CD4-positive, alpha-beta T cell (primary cell): ENCODE data around the gene DIS3L2. TPM values are rescaled to one million over a fixed set of nuclear protein-coding genes. Genes with fewer than 3 reads are reported as not detected.

ENCODE experiments used
- ATAC-seq: fragments of 200-7000 bp; cut with Tn5 transposase; one replicate; pipeline ENCODE4 v1.10.0; 2022; ENCODE audit warnings: mild to moderate bottlenecking; ENCODE audit not compliant: poor library complexity
- CTCF ChIA-PET: fragments of 350-600 bp; sonication (Branson Sonifier 250); formaldehyde crosslinking; loops from one replicate; lab custom pipeline; 2021; ENCODE audit warnings: antibody characterized with exemption, inconsistent platforms; lab: Charles Lee
- POLR2A ChIA-PET: fragments of 350-600 bp; sonication (Branson Sonifier 250); formaldehyde crosslinking; loops from one replicate; lab custom pipeline; 2021; ENCODE audit warnings: antibody characterized with exemption, inconsistent platforms; lab: Charles Lee
- DNase-seq, 14 experiments: peaks; one replicate each; pipeline ENCODE4 v3.0.0-alpha.2; 2013 to 2020; ENCODE audit warnings: mixed read lengths in 2 of 14
- H3K27ac ChIP-seq, 2 donors: one replicate each; pipeline versions ENCODE4 v1.5.1 to v1.7.0; 2013; ENCODE audit warnings: low read length in 2 of 2, low read depth in 1 of 2, mild to moderate bottlenecking in 1 of 2
- H3K27me3 ChIP-seq, 2 experiments: 1 replicate in 1 of 2; 2 replicates in 1 of 2; pipeline versions ENCODE4 v1.6.1 to v1.7.0; 2013; ENCODE audit warnings: low read length in 2 of 2, control low read depth in 1 of 2, mild to moderate bottlenecking in 1 of 2, moderate library complexity in 1 of 2; ENCODE audit not compliant: insufficient read depth in 2 of 2, control insufficient read depth in 1 of 2
- H3K36me3 ChIP-seq: one replicate; pipeline ENCODE4 v1.6.1; 2013; ENCODE audit warnings: low read length, control low read depth; ENCODE audit not compliant: insufficient read depth
- H3K4me1 ChIP-seq: one replicate; pipeline ENCODE4 v1.6.1; 2013; ENCODE audit warnings: low read length, control low read depth; ENCODE audit not compliant: insufficient read depth
- H3K4me3 ChIP-seq: one replicate; pipeline ENCODE4 v1.5.1; 2013; ENCODE audit warnings: mild to moderate bottlenecking, low read length, moderate library complexity
- H3K9me3 ChIP-seq, 2 experiments: 1 replicate in 1 of 2; 2 replicates in 1 of 2; pipeline versions ENCODE4 v1.6.1 to v1.7.0; 2013; ENCODE audit warnings: low read length in 2 of 2, mild to moderate bottlenecking in 2 of 2, control low read depth in 1 of 2, moderate library complexity in 1 of 2; ENCODE audit not compliant: control insufficient read depth in 1 of 2, insufficient read depth in 1 of 2
- H3K27ac Mint-ChIP-seq: one replicate; pipeline ENCODE4 v1.8.0; 2020; ENCODE audit warnings: mixed read lengths
- H3K27me3 Mint-ChIP-seq: one replicate; pipeline ENCODE4 v1.8.0; 2021; ENCODE audit warnings: mixed read lengths
- H3K36me3 Mint-ChIP-seq: one replicate; pipeline ENCODE4 v1.8.0; 2021; ENCODE audit warnings: low read depth, mixed read lengths
- H3K4me1 Mint-ChIP-seq: one replicate; pipeline ENCODE4 v1.8.0; 2021; ENCODE audit warnings: low read depth, mixed read lengths
- H3K4me3 Mint-ChIP-seq: one replicate; pipeline ENCODE4 v1.8.0; 2020; ENCODE audit warnings: mild to moderate bottlenecking, mixed read lengths
- H3K9me3 Mint-ChIP-seq: one replicate; pipeline ENCODE4 v1.8.0; 2020; ENCODE audit warnings: mixed read lengths
- intact Hi-C, 2 experiments: fragments of 100-400 bp; cut with DNase I in 1 of 2; cut with micrococcal nuclease in 1 of 2; formaldehyde crosslinking; loops; one replicate each; pipeline versions ENCODE4 v1.15.1 to v1.9.0; 2023 to 2025; cut with DNase I, micrococcal nuclease
- total RNA-seq, 174 experiments: library from RNA in 2 of 174; stranded (reverse) in 2 of 174; gene quantifications; one replicate each; pipeline ENCODE4 v1.2.3 and lab custom pipeline; 2021 to 2026
- TF ChIP-seq, protein P1 (sequence below): fragments of 200-600 bp; IDR thresholded peaks from one replicate; pipeline ENCODE4 v1.8.0; 2022; ENCODE audit warnings: antibody characterized with exemption, mild to moderate bottlenecking

DIS3L2 gene
- total RNA-seq, 2 experiments from 2014 or later, result 59.8 to 62.9 TPM

DNA sequence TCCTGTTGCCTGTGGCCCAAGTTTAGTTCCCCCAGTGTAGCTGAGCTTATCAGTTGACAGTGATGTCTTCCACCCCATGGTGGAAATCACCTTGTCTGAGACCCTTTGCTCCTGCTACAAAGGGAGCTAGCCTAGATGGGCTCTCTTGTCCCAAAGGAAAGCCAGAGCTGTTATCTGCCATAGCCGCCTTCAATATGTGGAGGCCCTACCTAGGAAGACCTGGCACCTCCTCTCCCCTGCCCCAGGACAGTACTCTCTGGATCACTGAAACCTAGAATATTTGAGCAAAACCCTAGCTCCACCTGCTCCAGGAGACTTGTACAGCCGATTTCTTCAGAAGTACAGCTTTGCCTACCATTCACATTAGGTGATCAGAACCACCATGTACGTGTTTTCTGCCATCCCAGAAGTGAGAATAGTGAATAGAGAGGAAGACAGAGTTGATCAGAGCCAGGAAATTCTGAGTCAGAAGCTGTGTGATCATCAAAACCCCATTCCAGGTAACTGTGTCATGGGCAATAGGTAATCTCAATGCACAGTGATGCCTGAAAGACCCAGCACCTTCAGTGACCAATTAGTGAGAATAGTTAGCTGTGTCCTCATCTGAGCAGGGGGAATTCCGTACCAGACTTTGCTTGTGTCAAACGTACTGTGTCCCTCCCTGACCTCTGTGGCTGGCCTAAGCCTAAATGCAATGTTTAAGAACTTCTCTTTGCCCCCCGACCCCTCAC is 278.6 kb downstream of the DIS3L2 start:
- H3K36me3 Mint-ChIP-seq, result peaks cover 32% of the 10 kb centered on the region
- CTCF ChIA-PET, result no interaction called here
- H3K27ac Mint-ChIP-seq, result no peak overlapping the region
- Histone ChIP-seq H3K4me3 (no peak overlapping the region), H3K36me3 (peaks cover 21% of the 10 kb centered on the region), H3K4me1 (peaks cover 11% of the 10 kb centered on the region), H3K9me3 (no peaks in the 10 kb centered on the region), H3K27ac (no peak overlapping the region), H3K27me3 (no peaks in the 10 kb centered on the region)
- DNase-seq (no peak), ATAC-seq (no peak)
- TF ChIP-seq, protein P1, sequence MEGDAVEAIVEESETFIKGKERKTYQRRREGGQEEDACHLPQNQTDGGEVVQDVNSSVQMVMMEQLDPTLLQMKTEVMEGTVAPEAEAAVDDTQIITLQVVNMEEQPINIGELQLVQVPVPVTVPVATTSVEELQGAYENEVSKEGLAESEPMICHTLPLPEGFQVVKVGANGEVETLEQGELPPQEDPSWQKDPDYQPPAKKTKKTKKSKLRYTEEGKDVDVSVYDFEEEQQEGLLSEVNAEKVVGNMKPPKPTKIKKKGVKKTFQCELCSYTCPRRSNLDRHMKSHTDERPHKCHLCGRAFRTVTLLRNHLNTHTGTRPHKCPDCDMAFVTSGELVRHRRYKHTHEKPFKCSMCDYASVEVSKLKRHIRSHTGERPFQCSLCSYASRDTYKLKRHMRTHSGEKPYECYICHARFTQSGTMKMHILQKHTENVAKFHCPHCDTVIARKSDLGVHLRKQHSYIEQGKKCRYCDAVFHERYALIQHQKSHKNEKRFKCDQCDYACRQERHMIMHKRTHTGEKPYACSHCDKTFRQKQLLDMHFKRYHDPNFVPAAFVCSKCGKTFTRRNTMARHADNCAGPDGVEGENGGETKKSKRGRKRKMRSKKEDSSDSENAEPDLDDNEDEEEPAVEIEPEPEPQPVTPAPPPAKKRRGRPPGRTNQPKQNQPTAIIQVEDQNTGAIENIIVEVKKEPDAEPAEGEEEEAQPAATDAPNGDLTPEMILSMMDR, result no peak
- H3K4me1 Mint-ChIP-seq, result peaks cover 29% of the 10 kb centered on the region
- no peaks in the 10 kb centered on the region for H3K27me3 Mint-ChIP-seq
- POLR2A ChIA-PET, result no interaction called here
- intact Hi-C loops, result loop anchor here in 1 of 2 experiments (10.0 kb wide), 1 partner anchor 85 kb away; no protein-coding TSS in a partner anchor
- no peak overlapping the region for H3K4me3 Mint-ChIP-seq
- no peaks in the 10 kb centered on the region for H3K9me3 Mint-ChIP-seq

DNA sequence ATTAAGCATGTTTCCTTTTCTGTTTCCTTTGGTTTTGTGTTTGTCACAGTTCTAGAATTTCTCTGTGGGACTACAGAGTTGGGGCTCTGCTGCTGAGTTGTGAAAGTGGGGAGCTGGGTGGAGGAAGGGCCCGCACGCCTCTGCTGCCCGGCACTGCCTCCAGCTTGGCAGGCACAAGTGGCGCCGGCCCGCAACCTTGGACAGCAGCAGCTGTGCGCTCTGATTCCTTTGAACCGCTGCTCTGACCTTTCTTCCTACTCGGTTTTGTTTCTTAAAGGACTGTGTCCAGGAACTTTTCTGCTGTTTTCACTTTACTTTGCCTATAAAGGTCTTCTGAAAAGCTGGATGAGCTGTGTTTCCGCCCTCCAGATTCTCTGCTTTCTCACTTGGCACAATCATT is 279.4 kb downstream of the DIS3L2 start:
- H3K4me1 Mint-ChIP-seq, result peaks cover 25% of the 10 kb centered on the region
- DNase-seq, result no peak
- no peaks in the 10 kb centered on the region for H3K9me3 Mint-ChIP-seq
- CTCF ChIA-PET, result no interaction called here
- H3K36me3 Mint-ChIP-seq, result peaks cover 32% of the 10 kb centered on the region
- no peak overlapping the region for H3K27ac ChIP-seq
- no peak overlapping the region for H3K4me3 ChIP-seq
- no peak for ATAC-seq
- peaks cover 11% of the 10 kb centered on the region for H3K4me1 ChIP-seq
- POLR2A ChIA-PET, result no interaction called here
- H3K9me3 ChIP-seq, result no peaks in the 10 kb centered on the region
- no peak overlapping the region for H3K4me3 Mint-ChIP-seq
- no peak overlapping the region for H3K27ac Mint-ChIP-seq
- no peaks in the 10 kb centered on the region for H3K27me3 Mint-ChIP-seq
- peaks cover 21% of the 10 kb centered on the region for H3K36me3 ChIP-seq
- TF ChIP-seq, protein P1, result no peak
- intact Hi-C loops, result no loop called here
- no peaks in the 10 kb centered on the region for H3K27me3 ChIP-seq

DNA sequence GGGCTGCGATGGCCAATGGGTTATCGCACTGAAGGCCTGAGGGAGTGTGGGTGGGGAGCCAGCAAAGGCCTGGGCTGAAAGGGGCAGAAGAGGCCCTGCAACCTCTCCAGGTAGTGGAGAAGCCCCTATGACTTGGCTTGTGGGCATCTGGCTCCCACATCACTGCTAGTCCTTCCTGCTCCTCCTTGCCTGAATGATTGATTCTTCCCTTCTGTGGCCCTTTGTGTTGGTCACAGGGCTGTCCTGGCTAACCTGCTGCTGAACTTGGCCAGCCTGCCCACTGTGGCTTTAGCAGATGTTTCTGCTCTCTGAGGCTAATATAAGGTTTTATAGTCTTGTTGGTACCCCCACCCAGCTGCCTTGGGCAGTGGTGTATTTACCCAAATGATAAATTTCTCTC is 280.8 kb downstream of the DIS3L2 start:
- POLR2A ChIA-PET, result no interaction called here

More for the DNA sequence above, 280.8 kb downstream of the DIS3L2 start:
- Mint-ChIP-seq H3K9me3 (no peaks in the 10 kb centered on the region), H3K27me3 (no peaks in the 10 kb centered on the region), H3K4me3 (no peak overlapping the region), H3K27ac (no peak overlapping the region), H3K36me3 (peaks cover 32% of the 10 kb centered on the region), H3K4me1 (peaks cover 14% of the 10 kb centered on the region)
- Histone ChIP-seq H3K4me3 (no peak overlapping the region), H3K36me3 (peaks cover 21% of the 10 kb centered on the region), H3K27me3 (no peaks in the 10 kb centered on the region), H3K9me3 (no peaks in the 10 kb centered on the region), H3K27ac (no peak overlapping the region), H3K4me1 (peaks cover 4% of the 10 kb centered on the region)
- intact Hi-C loops, result no loop called here
- DNase-seq (no peak), ATAC-seq (no peak)
- CTCF ChIA-PET, result no interaction called here
- TF ChIP-seq, protein P1, result no peak
